GM12873 (cell line): ENCODE data around the gene GNAQ.

Experiments used
- CTCF ChIP-seq: IDR thresholded peaks from 2 replicates; pipeline ENCODE4 v1.5.1; 2012; ENCODE audit warnings: low read depth, mild to moderate bottlenecking, moderate library complexity, low read length, control low read depth; ENCODE audit not compliant: insufficient read depth; ENCODE audit errors: missing control alignments

Gene GNAQ

GRCh38 chr9:77856615-77857014, 175.0 kb downstream of the GNAQ start:
- TF ChIP-seq CTCF: no peak

DNA sequence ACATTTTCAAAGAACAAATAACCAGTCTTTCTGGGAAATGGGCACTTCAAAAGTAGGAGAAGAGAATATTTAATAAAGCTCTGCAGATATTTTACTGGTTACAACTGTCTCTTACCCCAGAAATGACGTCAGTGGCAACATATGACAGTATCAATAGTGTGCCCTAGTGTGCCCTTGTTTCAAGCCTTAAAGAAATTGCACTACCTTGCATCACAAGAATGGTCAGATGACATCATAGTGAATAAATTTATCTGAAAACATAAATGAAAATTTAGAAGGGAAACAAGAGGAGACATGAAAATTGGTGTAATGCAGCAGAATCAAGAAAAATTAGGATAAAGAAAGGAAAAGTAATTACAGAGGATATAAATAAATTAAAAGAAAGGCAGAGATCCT, 176.7 kb downstream of the GNAQ start:
- TF ChIP-seq CTCF: no peak

GRCh38 chr9:77854258-77854915, 177.2 kb downstream of the GNAQ start:
- TF ChIP-seq CTCF: no peak

GRCh38 chr9:77853716-77854115, 177.9 kb downstream of the GNAQ start:
- TF ChIP-seq CTCF: no peak

DNA sequence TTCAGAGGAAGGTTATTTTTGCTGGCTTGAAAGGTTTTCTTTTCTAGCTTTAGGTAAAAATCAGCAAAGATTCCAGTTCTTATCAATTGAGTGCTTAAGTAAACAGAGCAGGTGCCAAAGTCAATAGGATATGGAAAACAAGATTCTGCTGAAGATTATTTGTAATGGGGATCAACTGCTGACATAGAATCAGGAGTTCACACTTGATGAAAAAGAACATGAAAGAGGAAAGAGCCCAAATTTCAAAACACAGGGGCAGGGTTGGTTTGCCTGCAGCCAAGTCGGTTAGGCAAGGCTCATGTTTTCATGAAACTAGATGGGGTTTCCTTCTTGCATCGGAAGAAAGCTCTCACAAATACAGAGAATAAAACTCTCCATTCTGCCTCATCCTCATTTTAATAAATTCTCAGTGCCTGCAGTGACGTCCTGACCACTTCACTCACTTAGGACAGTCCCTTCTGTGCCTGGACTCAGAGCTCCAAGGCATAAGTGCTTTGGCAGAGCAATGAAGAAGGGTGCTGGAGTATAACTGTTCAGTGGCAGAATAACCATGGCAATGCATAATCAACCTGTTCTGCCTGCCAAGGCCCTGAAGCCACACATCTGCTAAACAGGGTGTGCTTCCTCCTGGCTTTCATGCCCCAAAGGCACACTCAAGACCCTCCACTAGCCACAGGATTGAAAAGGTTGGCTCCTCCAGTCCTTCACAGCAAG, 179.6 kb downstream of the GNAQ start:
- TF ChIP-seq CTCF: no peak

DNA sequence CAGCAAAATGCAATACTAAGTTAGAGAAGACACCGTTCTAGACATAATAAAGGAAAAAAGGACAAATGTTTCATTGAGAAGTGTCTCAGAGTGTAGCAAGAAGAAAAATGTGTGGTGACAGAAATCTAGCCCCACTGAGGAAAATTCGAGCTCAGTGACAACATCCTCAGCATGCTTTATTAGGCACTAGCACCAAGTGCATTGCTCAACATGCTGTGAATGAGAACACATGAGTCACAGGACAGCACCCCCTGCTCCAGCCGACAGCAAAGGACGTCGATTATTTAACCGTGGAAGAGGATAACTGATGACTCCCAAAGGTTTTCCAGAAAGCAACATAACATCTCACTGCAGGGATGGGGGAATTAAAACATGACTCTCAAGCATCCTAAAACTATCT, 182.7 kb downstream of the GNAQ start:
- TF ChIP-seq CTCF: no peak

DNA sequence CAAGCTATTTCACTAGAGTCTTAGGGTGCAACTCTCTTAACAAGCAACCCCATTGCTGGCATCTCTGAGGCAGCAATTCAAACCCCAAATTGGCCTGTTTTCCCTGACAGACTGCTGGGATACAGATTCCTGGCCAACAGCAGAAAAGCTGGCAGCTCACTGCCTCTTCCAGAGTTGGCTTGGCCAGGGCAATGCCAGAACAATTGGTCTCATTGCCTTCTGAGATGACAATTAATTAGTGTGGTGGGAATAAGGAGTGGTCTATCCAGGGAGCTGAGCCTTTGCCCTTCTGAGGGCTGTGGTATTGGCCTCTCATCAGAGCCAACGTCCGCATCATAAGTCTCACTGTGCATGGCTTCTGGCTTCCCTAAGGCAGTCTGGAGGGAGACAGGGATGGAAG, 183.2 kb downstream of the GNAQ start:
- TF ChIP-seq CTCF: no peak
